ENCODE results near the gene CLIP4.
"Not testable (repeated sequence)": the region's sequence is repeated elsewhere in the genome, so short reads cannot be mapped to it uniquely, and the experiment has no call there.

Gene CLIP4

DNA sequence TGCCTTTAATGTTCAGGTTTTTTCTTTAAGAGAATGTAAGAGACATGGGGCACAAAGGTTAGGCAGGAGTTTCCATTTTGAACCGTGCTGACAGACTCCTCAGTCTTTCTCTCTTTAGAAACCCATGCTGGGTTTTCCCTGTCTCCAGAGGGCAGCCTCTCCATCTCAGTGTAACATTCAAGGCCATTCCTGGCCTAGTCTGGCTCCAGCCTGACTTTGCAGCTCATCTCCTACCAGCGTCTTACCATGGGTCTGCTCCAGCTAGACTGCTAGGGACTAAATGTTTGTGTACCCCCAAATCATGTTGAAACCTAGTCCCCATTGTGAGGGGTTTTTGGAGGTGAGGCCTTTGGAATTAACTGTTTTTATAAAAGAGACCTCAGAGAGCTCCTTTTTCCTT is 9.8 kb upstream of the CLIP4 start:
- no peak for DNase-seq (ENCODE audit: low read depth)
- Histone ChIP-seq H3K4me1 (ENCODE audit: control insufficient read depth, insufficient read depth, low read length) (peaks cover 31% of the 10 kb centered on the region), H3K4me3 (ENCODE audit: low read length) (no peak overlapping the region), H3K27me3 (replicated peaks; ENCODE audit: control insufficient read depth, insufficient read depth, low read length) (no peaks in the 10 kb centered on the region), H3K9me3 (ENCODE audit: control insufficient read depth, low read length) (no peaks in the 10 kb centered on the region), H3K36me3 (ENCODE audit: control insufficient read depth, insufficient read depth, low read length, severe bottlenecking) (no peaks in the 10 kb centered on the region), H3K9ac (ENCODE audit: low read length) (no peak overlapping the region)

DNA sequence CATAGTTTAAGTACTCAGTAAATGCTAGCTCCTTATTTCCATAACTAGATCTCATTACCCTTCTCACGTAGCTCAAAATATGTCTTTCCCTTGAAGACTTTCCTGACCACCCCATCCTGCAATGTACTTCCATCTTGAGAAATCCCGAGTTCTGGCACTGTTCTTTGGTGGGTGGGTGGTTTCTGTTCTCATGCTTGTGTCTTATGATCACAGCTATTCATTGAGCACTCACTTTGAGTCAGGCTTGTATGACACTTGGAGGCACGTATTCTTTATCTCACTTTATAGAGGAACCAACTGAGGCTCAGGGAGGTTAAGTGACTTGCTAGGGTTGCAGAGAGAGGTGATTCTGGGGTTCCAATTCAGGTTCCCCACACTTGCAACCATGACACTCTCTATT is 9.0 kb upstream of the CLIP4 start:
- DNase-seq (ENCODE audit: low read depth) = no peak
- Histone ChIP-seq H3K9me3 (ENCODE audit: control insufficient read depth, low read length) (no peaks in the 10 kb centered on the region), H3K9ac (ENCODE audit: low read length) (no peak overlapping the region), H3K4me1 (ENCODE audit: control insufficient read depth, insufficient read depth, low read length) (peaks cover 39% of the 10 kb centered on the region), H3K27me3 (replicated peaks; ENCODE audit: control insufficient read depth, insufficient read depth, low read length) (no peaks in the 10 kb centered on the region), H3K4me3 (ENCODE audit: low read length) (no peak overlapping the region), H3K36me3 (ENCODE audit: control insufficient read depth, insufficient read depth, low read length, severe bottlenecking) (no peaks in the 10 kb centered on the region)

DNA sequence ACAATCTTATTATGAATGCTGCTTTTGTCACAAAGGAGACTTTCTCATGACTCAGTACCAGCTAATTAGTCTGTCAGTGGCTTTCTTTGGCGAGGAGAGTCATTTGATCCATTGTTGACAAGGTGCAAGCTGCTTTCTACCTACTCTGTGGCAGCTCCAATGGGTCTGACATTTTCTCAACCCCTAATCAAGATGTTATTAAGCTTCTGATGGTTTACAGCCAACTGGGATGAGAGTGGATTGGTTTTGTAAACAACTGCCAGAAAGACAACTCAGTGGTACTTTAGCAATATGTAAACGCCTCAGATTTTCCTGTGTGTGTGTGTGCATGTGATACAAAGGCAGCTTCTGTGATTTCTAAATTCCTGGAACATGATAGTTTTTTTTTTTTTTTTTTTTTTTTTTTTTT is 8.2 kb upstream of the CLIP4 start:
- Histone ChIP-seq H3K4me1 (ENCODE audit: control insufficient read depth, insufficient read depth, low read length) (peaks cover 41% of the 10 kb centered on the region), H3K9me3 (ENCODE audit: control insufficient read depth, low read length) (no peaks in the 10 kb centered on the region), H3K27me3 (replicated peaks; ENCODE audit: control insufficient read depth, insufficient read depth, low read length) (no peaks in the 10 kb centered on the region), H3K9ac (ENCODE audit: low read length) (no peak overlapping the region), H3K36me3 (ENCODE audit: control insufficient read depth, insufficient read depth, low read length, severe bottlenecking) (no peaks in the 10 kb centered on the region), H3K4me3 (ENCODE audit: low read length) (no peak overlapping the region)
- DNase-seq (ENCODE audit: low read depth) = no peak

- not testable (repeated sequence) for H3K27me3 ChIP-seq (replicated peaks; ENCODE audit: control insufficient read depth, insufficient read depth, low read length); DNase-seq (ENCODE audit: low read depth); H3K36me3 ChIP-seq (ENCODE audit: control insufficient read depth, insufficient read depth, low read length, severe bottlenecking); H3K9me3 ChIP-seq (ENCODE audit: control insufficient read depth, low read length); H3K4me3 ChIP-seq (ENCODE audit: low read length); H3K9ac ChIP-seq (ENCODE audit: low read length)
- H3K4me1 ChIP-seq (ENCODE audit: control insufficient read depth, insufficient read depth, low read length) = peaks cover 41% of the 10 kb centered on the region
Measured at GRCh38 chr2:29107547-29107946, 7.7 kb upstream of the CLIP4 start.

DNA sequence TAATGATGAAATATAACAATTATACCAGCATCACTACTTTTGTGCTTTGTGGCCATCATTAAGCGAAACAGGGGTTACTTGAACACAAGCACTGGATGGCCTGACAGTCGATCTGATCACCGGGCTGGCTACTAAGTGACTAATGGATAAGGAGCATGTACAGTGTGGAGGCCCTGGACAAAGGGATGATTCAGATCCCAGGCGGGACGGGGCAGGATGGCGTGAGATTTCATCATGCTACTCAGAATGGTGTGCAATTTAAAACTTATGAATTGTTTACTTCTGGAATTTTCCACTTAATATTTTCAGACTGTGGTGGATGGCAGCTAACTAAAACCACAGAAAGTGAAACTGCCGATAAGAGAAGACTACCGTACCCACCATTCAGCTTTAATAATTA is 7.0 kb upstream of the CLIP4 start:
- Histone ChIP-seq H3K27me3 (replicated peaks; ENCODE audit: control insufficient read depth, insufficient read depth, low read length) (no peaks in the 10 kb centered on the region), H3K4me3 (ENCODE audit: low read length) (peak overlapping the region; percentile 22), H3K4me1 (ENCODE audit: control insufficient read depth, insufficient read depth, low read length) (peaks cover 41% of the 10 kb centered on the region), H3K9ac (ENCODE audit: low read length) (peak overlapping the region; percentile 59), H3K36me3 (ENCODE audit: control insufficient read depth, insufficient read depth, low read length, severe bottlenecking) (no peaks in the 10 kb centered on the region), H3K9me3 (ENCODE audit: control insufficient read depth, low read length) (no peaks in the 10 kb centered on the region)
- DNase-seq (ENCODE audit: low read depth) = peak; percentile 88

- H3K36me3 ChIP-seq (ENCODE audit: control insufficient read depth, insufficient read depth, low read length, severe bottlenecking) = no peaks in the 10 kb centered on the region
- no peak overlapping the region for H3K9ac ChIP-seq (ENCODE audit: low read length)
- no peaks in the 10 kb centered on the region for H3K27me3 ChIP-seq (replicated peaks; ENCODE audit: control insufficient read depth, insufficient read depth, low read length)
- H3K4me1 ChIP-seq (ENCODE audit: control insufficient read depth, insufficient read depth, low read length) = peaks cover 52% of the 10 kb centered on the region
- H3K9me3 ChIP-seq (ENCODE audit: control insufficient read depth, low read length) = no peaks in the 10 kb centered on the region
- H3K4me3 ChIP-seq (ENCODE audit: low read length) = no peak overlapping the region
- DNase-seq (ENCODE audit: low read depth) = no peak
Measured at GRCh38 chr2:29109246-29109645, 6.0 kb upstream of the CLIP4 start.

- no peak for DNase-seq (ENCODE audit: low read depth)
- no peaks in the 10 kb centered on the region for H3K9me3 ChIP-seq (ENCODE audit: control insufficient read depth, low read length)
- H3K36me3 ChIP-seq (ENCODE audit: control insufficient read depth, insufficient read depth, low read length, severe bottlenecking) = no peaks in the 10 kb centered on the region
- no peaks in the 10 kb centered on the region for H3K27me3 ChIP-seq (replicated peaks; ENCODE audit: control insufficient read depth, insufficient read depth, low read length)
- H3K4me3 ChIP-seq (ENCODE audit: low read length) = no peak overlapping the region
- peaks cover 59% of the 10 kb centered on the region for H3K4me1 ChIP-seq (ENCODE audit: control insufficient read depth, insufficient read depth, low read length)
- no peak overlapping the region for H3K9ac ChIP-seq (ENCODE audit: low read length)
Measured at GRCh38 chr2:29110916-29111535, 4.2 kb upstream of the CLIP4 start.

DNA sequence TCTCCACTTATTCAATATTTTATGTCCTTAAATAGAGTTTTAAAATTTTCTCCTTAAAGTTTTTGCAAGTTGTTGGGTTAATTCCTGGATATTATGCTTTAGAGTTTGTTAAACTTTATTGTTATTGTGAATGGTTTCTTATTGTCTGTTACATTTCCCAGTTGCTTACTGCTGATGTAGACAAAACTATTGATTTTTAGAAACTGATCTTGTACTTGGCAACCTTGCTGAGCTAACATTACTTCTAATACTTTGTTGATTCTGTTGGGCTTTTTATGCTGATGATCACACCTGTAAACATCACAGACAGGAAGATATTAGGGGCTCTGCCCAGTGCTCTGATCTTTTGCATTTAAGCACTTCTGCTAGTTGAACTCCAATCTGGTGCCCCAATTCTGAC is 2.8 kb upstream of the CLIP4 start:
- Histone ChIP-seq H3K27me3 (replicated peaks; ENCODE audit: control insufficient read depth, insufficient read depth, low read length) (no peaks in the 10 kb centered on the region), H3K9me3 (ENCODE audit: control insufficient read depth, low read length) (no peaks in the 10 kb centered on the region), H3K4me1 (ENCODE audit: control insufficient read depth, insufficient read depth, low read length) (peaks cover 57% of the 10 kb centered on the region), H3K9ac (ENCODE audit: low read length) (no peak overlapping the region), H3K4me3 (ENCODE audit: low read length) (no peak overlapping the region), H3K36me3 (ENCODE audit: control insufficient read depth, insufficient read depth, low read length, severe bottlenecking) (no peaks in the 10 kb centered on the region)
- DNase-seq (ENCODE audit: low read depth) = no peak

GRCh38 chr2:29113027-29113686 is 2.1 kb upstream of the CLIP4 start:
- DNase-seq (ENCODE audit: low read depth) = no peak
- no peaks in the 10 kb centered on the region for H3K27me3 ChIP-seq (replicated peaks; ENCODE audit: control insufficient read depth, insufficient read depth, low read length)

GRCh38 chr2:29113891-29114321 is 1.3 kb upstream of the CLIP4 start:
- Histone ChIP-seq H3K36me3 (ENCODE audit: control insufficient read depth, insufficient read depth, low read length, severe bottlenecking) (no peaks in the 10 kb centered on the region), H3K27me3 (replicated peaks; ENCODE audit: control insufficient read depth, insufficient read depth, low read length) (no peaks in the 10 kb centered on the region), H3K4me3 (ENCODE audit: low read length) (peak overlapping the region; percentile 94), H3K9ac (ENCODE audit: low read length) (peak overlapping the region; percentile 92), H3K9me3 (ENCODE audit: control insufficient read depth, low read length) (no peaks in the 10 kb centered on the region), H3K4me1 (ENCODE audit: control insufficient read depth, insufficient read depth, low read length) (peaks cover 62% of the 10 kb centered on the region)
- peak; percentile 65 for DNase-seq (ENCODE audit: low read depth)

More at GRCh38 chr2:29113027-29113686, 2.1 kb upstream of the CLIP4 start:
- H3K9ac ChIP-seq (ENCODE audit: low read length) = no peak overlapping the region
- no peaks in the 10 kb centered on the region for H3K9me3 ChIP-seq (ENCODE audit: control insufficient read depth, low read length)
- no peaks in the 10 kb centered on the region for H3K36me3 ChIP-seq (ENCODE audit: control insufficient read depth, insufficient read depth, low read length, severe bottlenecking)
- H3K4me1 ChIP-seq (ENCODE audit: control insufficient read depth, insufficient read depth, low read length) = peaks cover 57% of the 10 kb centered on the region
- no peak overlapping the region for H3K4me3 ChIP-seq (ENCODE audit: low read length)

- Histone ChIP-seq H3K27me3 (replicated peaks; ENCODE audit: control insufficient read depth, insufficient read depth, low read length) (no peaks in the 10 kb centered on the region), H3K4me3 (ENCODE audit: low read length) (peak overlapping the region; percentile 94), H3K36me3 (ENCODE audit: control insufficient read depth, insufficient read depth, low read length, severe bottlenecking) (no peaks in the 10 kb centered on the region), H3K9me3 (ENCODE audit: control insufficient read depth, low read length) (no peaks in the 10 kb centered on the region), H3K4me1 (ENCODE audit: control insufficient read depth, insufficient read depth, low read length) (peaks cover 58% of the 10 kb centered on the region), H3K9ac (ENCODE audit: low read length) (peak overlapping the region; percentile 92)
- DNase-seq (ENCODE audit: low read depth) = no peak
Measured at GRCh38 chr2:29114586-29114945, 649 bp upstream of the CLIP4 start.

Measured in adipocyte (in vitro differentiated cells).